GM21381 (cell line): ENCODE data around the gene TRIM37.
"Not testable (repeated sequence)": the region's sequence is repeated elsewhere in the genome, so short reads cannot be mapped to it uniquely, and the experiment has no call there.

Experiments used
- ATAC-seq: cut with Tn5 transposase; IDR thresholded peaks from one replicate; pipeline ENCODE4 v1.9.1; 2021; ENCODE audit warnings: mild to moderate bottlenecking, moderate library complexity; ENCODE audit not compliant: unreplicated experiment

TRIM37 gene

GRCh38 chr17:58956997-58957724, 149.5 kb downstream of the TRIM37 start:
- ATAC-seq: no peak

GRCh38 chr17:58954358-58954757, 152.3 kb downstream of the TRIM37 start:
- ATAC-seq: not testable (repeated sequence)

- no peak for ATAC-seq
Observed at GRCh38 chr17:58947824-58948223, 158.9 kb downstream of the TRIM37 start.

GRCh38 chr17:58947411-58947810, 159.3 kb downstream of the TRIM37 start:
- ATAC-seq: no peak

GRCh38 chr17:58944166-58944565, 162.5 kb downstream of the TRIM37 start:
- no peak for ATAC-seq

- ATAC-seq: no peak
Observed at GRCh38 chr17:58936295-58936694, 170.4 kb downstream of the TRIM37 start.

- ATAC-seq: no peak
Observed at GRCh38 chr17:58932956-58933355, 173.7 kb downstream of the TRIM37 start.
